ENCODE measurements around the gene MFNG.

MFNG gene

GRCh38 chr22:37492428-37493344, 6.5 kb upstream of the MFNG start:
- peak; percentile 71 for DNase-seq

- no peak for DNase-seq
These were observed 5.6 kb upstream of the MFNG start for GRCh38 chr22:37491559-37492427.

GRCh38 chr22:37491106-37491505, 4.9 kb upstream of the MFNG start:
- DNase-seq, result no peak

GRCh38 chr22:37489983-37490382, 3.8 kb upstream of the MFNG start:
- DNase-seq, result no peak

- DNase-seq, result no peak
These were observed 2.4 kb upstream of the MFNG start for GRCh38 chr22:37488337-37489135.

GRCh38 chr22:37487571-37487970, 1.4 kb upstream of the MFNG start:
- no peak for DNase-seq

- DNase-seq, result no peak
These were observed 945 bp upstream of the MFNG start for GRCh38 chr22:37487129-37487528.

- peak; percentile 18 for DNase-seq
These were observed 575 bp downstream of the MFNG start for GRCh38 chr22:37485395-37486223.

DNA sequence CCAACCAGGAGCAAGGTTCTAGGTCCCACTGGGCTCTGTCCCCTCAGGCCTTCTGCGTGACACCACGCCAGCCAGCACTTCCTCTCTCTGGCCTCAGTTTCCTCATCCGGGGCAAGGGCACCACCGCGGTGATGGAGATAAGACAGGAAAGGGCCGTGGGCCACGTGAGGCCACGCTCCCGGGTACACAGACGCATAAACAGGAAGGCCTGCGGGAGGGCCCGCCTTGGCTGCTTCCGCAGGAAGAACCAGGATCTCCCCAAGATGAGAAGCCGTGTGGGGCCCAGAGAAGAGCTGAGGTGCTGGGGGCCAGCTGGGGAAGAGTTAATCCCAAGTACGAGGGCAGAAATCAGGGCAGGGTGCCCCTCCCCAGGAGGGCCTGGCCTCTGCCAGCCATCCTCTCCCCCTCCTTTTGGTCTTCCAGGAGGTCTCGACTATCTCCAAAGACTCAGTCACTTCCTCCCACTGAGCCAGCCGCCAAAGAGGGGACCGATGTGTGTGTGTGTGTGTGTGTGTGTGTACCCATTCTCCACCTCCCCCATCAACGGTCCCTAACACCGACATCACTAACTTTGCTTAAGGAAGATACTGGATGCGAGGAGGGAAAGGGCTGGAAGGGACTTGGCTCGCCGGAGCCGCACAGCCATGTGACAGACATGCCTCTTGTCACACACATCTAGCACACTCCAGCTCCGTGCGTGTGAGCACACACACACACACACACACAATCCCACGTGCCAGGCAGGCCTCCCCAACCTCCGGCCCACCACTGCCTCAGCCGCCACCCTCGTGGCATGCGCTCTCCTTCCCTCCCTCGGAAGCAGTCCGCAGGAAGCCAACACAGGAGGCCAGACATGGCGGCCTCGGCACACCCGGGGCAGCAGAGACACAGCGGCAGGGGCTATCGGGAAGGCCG, 1.4 kb downstream of the MFNG start:
- peak; percentile 84 for DNase-seq

DNA sequence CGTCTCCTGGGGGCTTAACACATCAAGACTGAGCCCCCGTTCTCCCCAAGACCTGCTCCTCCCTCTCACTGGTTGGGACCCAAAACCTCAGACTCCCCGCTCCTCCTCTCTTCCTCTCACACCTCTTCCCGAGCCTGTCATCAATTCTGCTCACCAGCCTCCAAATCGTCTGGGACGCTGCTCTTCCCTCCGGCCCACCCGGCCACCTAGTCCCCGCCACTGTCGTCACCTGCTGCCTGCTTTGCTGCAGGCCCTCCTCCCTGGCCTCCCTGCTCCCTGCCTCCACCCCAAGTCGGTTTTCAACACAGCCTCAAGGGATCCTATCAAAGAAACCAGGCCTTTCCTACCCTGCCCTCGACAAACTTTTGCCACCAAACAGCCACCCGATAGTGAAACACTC, 3.1 kb downstream of the MFNG start:
- no peak for DNase-seq

DNA sequence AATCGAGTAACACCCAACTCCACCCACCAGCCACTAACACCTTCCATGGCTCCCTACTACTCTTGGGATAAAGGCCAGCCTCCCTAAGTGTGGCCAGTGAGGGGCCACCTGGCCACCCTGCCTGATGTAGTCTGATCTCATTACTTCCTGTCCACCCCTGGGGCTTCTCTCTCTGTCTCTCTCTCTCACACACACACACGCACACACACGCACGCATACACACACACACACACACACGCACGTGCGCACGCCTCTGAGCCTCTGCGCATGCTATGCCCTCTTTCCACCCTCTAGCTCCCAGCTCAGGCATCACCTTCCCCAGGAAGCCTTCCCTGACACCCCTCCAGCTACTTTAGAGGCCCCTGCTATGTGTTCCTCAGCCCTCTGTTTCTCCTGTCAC, 3.9 kb downstream of the MFNG start:
- DNase-seq, result no peak

GRCh38 chr22:37481347-37481907, 4.8 kb downstream of the MFNG start:
- no peak for DNase-seq

- no peak for DNase-seq
These were observed 5.5 kb downstream of the MFNG start for GRCh38 chr22:37480387-37481346.

DNA sequence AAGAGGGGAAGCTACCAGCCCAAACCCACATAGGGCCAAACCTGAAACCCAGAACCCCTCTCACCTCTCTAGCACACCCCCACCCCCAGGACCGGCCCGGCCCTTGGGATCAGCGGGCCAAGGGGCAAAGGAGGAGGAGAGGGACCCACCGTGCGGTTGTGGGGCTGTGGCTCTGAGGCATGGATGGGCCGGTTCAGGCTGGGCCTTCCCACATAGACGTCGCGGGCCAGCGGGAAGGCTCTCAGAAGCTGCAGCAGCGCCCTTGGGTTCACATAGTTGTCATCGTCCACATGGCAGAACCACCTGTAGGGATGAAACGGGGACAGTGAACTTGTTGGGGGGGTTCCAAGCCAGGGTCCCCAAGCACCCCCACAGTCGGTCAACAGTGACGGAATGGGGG, 7.0 kb downstream of the MFNG start:
- no peak for DNase-seq

DNA sequence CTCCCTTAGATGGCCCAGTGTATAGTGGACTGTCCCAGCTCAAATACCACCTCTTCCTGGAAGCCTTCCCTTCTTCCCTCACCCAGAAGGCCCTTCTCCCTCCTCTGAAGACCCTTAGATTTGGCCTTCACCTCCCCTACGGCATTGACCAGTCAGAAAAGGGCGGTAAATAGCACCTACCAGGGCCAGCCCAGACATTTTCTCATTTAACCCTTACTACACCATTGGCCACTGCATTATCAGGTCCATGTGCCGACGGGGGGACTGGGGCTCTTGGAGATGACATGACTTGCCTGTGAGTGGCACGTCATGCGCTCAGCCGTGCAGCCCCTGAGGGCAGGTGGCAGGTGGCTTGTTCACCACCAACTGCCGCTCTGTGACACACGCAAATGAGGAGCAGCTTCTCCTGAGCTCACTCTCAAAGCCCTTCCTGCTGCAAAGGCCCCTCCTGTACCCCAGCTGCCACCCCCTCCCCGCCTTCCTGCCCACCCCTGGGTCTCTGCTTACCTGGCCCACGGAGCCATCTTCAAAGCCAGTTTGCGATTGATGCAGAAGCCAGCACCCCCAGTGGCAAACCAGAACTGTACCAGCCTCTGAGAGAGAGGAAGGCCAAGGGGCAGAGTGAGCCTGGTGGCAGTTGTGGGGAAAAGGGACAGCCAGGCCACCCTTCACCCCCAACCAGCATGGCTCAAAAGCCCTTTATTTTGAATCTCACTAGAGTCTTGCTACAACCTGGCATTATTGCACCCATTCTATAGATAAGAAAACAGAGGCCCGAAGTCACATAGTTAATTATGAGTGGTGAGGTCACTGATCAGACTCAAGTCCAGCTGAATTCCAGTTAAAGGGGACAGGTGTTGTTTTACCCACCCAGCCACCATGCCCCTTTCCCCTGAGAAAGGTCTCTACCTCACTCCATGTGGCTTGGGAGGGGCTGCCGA, 9.5 kb downstream of the MFNG start:
- DNase-seq, result no peak

- no peak for DNase-seq
These were observed 11.6 kb downstream of the MFNG start for GRCh38 chr22:37474447-37475090.

- no peak for DNase-seq
These were observed 12.7 kb downstream of the MFNG start for GRCh38 chr22:37473437-37473946.
